NCI-H2107 treated with DMSO at 0.1 percent for 48 hours (cell line): Measurements from ENCODE around the gene BIRC6.

Experiments used
- DNase-seq: peaks from one replicate; lab custom pipeline; 2025; ENCODE audit not compliant: unreplicated experiment; lab: John Stamatoyannopoulos, UW

Gene BIRC6

GRCh38 chr2:32375228-32375892 lies 18.5 kb downstream of the BIRC6 start:
- no peak for DNase-seq

GRCh38 chr2:32376756-32377155 lies 19.9 kb downstream of the BIRC6 start:
- no peak for DNase-seq

GRCh38 chr2:32377928-32378327 lies 21.1 kb downstream of the BIRC6 start:
- no peak for DNase-seq

GRCh38 chr2:32379352-32379751 lies 22.5 kb downstream of the BIRC6 start:
- no peak for DNase-seq

- DNase-seq: no peak
These were observed 27.0 kb downstream of the BIRC6 start for GRCh38 chr2:32383858-32384257.

- DNase-seq: no peak
These were observed 27.7 kb downstream of the BIRC6 start for GRCh38 chr2:32384529-32384928.

GRCh38 chr2:32386739-32387138 lies 29.9 kb downstream of the BIRC6 start:
- DNase-seq: no peak

GRCh38 chr2:32399221-32399620 lies 42.4 kb downstream of the BIRC6 start:
- DNase-seq: no peak

GRCh38 chr2:32402091-32402490 lies 45.3 kb downstream of the BIRC6 start:
- no peak for DNase-seq

GRCh38 chr2:32403782-32404181 lies 47.0 kb downstream of the BIRC6 start:
- no peak for DNase-seq

- DNase-seq: no peak
These were observed 47.9 kb downstream of the BIRC6 start for GRCh38 chr2:32404691-32405090.

GRCh38 chr2:32416519-32416918 lies 59.7 kb downstream of the BIRC6 start:
- DNase-seq: no peak

GRCh38 chr2:32417659-32418058 lies 60.8 kb downstream of the BIRC6 start:
- no peak for DNase-seq

GRCh38 chr2:32418778-32419177 lies 62.0 kb downstream of the BIRC6 start:
- DNase-seq: no peak

GRCh38 chr2:32422133-32422532 lies 65.3 kb downstream of the BIRC6 start:
- no peak for DNase-seq

- DNase-seq: no peak
These were observed 66.7 kb downstream of the BIRC6 start for GRCh38 chr2:32423536-32423935.

- no peak for DNase-seq
These were observed 67.9 kb downstream of the BIRC6 start for GRCh38 chr2:32424739-32425138.

- DNase-seq: no peak
These were observed 68.9 kb downstream of the BIRC6 start for GRCh38 chr2:32425719-32426141.

- DNase-seq: peak; percentile 53
These were observed 71.1 kb downstream of the BIRC6 start for GRCh38 chr2:32427672-32428610.

GRCh38 chr2:32430804-32431203 lies 74.0 kb downstream of the BIRC6 start:
- no peak for DNase-seq

- DNase-seq: no peak
These were observed 79.3 kb downstream of the BIRC6 start for GRCh38 chr2:32436150-32436549.

- no peak for DNase-seq
These were observed 85.2 kb downstream of the BIRC6 start for GRCh38 chr2:32442020-32442467.
